Embryonic facial prominence (tissue), 1 donor: ENCODE measurements around the gene SPRYD7.
"Not testable (repeated sequence)": the region's sequence is repeated elsewhere in the genome, so short reads cannot be mapped to it uniquely, and the experiment has no call there.

Experiments
- DNase-seq: peaks from one replicate; pipeline ENCODE4 v3.0.0-alpha.2; 2016; ENCODE audit errors: extremely low spot score

SPRYD7 gene, protein sequence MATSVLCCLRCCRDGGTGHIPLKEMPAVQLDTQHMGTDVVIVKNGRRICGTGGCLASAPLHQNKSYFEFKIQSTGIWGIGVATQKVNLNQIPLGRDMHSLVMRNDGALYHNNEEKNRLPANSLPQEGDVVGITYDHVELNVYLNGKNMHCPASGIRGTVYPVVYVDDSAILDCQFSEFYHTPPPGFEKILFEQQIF

GRCh38 chr13:49936075-49936967, at the start of gene SPRYD7:
Gene SPRYD7, minus strand, starts transcription at chr13:49936340. Its CDS starts 105 bp downstream, at chr13:49936235.
- DNase-seq, result peak; percentile 88

DNA sequence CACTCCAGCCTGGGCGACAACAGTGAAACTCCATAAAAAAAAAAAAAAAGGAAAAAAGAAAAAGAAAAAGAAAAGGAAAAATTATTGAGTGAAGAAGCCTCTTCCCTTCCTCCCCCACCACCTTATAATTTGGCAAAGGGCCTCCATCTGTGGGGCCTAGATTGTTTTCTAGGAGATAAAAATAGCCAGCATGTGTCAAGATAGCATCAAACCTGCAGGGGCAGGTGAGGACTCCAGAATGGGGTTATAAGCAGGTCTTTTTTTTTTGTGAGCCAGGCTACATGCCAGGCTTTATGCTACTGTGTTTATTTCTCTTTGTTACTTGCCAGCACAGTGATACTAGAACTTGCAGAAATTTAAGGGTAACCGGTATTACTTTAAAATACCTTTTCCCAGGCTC, 49.0 kb upstream of the SPRYD7 start:
- no peak for DNase-seq

GRCh38 chr13:49980266-49980665, 44.1 kb upstream of the SPRYD7 start:
- DNase-seq, result no peak

- DNase-seq, result no peak
Observed at GRCh38 chr13:49977992-49978391, 41.9 kb upstream of the SPRYD7 start.

DNA sequence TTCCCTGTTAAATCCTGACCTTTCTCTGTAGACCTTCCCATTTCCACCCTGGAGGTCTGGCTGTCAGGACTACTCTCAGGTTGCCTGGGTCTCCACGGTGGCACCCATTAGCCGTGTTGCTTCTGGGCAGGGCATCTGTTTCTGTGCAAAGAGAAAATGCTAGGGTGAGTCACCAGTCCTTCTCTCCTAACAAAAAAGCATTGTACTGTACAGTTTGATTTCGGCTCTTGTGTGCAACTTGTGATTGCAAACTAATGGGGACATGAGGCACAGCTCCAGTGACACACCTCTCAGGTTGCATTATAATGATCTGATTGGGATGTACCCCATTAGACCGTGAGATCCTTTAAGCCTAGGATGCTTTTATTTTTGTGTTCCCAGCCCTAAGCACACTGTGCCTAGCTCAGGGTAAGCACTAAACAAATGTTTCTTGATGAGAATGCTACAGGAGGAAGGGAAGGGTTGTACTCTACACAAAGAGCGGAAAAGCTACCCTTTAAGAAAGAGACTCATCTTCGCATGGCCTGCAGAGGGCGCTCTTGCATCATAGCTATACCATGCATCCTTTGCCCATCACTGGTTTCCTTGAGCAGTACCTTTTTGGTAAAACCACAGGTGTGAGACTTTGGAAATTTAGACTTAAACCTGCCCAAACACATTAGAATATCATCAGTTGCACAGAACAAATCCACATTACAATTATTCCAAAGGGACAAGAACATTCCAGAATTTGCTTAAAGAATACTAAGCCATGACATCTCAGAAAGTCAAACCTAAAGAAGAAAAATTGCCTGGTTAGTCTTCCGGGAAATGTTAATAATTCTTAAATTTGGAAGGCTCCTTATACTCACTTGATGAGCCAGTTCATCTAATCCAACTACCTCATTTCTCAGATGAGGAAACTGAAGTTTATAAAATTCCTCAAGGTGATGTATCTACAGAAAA, 40.4 kb upstream of the SPRYD7 start:
- DNase-seq, result peak; percentile 54

GRCh38 chr13:49975826-49976225, 39.7 kb upstream of the SPRYD7 start:
- no peak for DNase-seq

DNA sequence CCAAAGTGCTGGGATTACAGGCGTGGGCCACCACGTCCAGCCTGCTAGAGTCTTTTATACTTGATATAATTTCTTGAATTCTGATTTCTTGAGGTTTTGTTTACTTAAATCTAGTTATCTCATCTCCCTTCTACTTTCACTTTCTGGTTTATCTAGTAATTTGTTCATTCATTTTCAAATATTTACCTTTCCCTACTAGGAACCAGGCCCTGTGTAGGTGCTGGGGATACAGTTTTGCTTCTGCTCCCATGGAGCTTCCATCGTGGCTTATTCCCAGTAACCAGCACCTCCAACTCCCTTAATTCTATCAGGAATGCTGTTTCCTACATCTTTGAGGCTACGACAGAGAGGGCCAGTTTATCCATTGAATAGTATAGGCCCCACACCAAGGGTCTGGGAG, 36.6 kb upstream of the SPRYD7 start:
- no peak for DNase-seq

- DNase-seq, result no peak
Observed at GRCh38 chr13:49967456-49967855, 31.3 kb upstream of the SPRYD7 start.

GRCh38 chr13:49958321-49958720, 22.2 kb upstream of the SPRYD7 start:
- no peak for DNase-seq

GRCh38 chr13:49956131-49956530, 20.0 kb upstream of the SPRYD7 start:
- DNase-seq, result no peak

DNA sequence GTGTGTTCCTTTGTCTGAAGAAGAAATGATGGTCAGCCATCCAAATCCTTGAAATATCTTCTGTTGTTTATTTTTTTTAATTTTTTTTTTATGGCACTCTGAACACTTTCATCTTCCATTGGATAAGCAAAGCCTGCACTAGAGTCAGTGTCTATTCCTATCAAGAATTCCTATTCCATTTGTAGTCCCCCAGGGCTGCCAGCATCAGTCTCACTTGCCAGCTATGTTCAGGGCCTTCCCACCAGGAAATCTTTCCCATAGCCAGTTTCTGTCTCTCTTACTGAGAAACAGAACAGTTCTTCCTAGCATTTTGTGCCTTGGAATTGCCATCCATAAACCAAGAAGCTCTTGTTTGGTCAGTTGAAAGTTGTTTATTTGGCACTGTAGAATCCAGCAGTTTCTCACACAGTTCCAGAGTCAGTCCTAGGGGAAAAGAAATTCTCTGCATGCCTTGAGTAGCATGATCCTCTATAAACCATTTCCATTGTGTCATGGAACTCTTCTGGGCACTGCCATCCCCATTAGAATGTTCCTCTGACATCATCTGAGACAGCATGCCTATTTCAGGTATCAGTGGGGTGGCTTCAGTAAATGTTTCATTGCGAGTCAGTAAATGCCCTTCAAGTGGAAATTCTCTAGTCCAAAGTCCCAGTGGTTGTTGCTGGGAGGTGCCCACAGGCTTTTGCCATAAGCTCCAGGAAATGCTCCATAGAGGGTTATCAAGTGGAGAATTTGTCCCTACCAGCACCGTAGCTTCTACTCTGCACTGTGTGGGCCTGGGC, 18.7 kb upstream of the SPRYD7 start:
- no peak for DNase-seq

DNA sequence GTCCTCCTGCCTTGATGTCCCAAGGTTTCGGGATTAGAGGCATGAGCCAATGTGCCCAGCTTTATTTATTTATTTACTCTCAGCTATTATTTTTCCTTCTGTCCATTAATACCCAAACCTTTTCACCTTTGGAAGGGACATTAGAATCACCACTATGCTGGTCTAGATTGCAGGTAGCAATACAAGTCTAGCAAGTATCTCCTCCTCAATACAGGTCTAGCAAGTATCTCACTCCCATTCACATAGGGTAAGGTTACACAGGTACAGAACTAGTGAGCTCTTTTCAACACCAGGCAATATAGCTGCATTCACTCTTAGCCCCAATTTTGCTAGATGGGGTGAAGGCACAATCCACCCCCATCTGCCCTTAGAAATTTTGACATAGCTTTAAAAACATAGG, 17.4 kb upstream of the SPRYD7 start:
- DNase-seq, result no peak

- no peak for DNase-seq
Observed at GRCh38 chr13:49951754-49952535, 15.8 kb upstream of the SPRYD7 start.

GRCh38 chr13:49948777-49949270, 12.7 kb upstream of the SPRYD7 start:
- not testable (repeated sequence) for DNase-seq

DNA sequence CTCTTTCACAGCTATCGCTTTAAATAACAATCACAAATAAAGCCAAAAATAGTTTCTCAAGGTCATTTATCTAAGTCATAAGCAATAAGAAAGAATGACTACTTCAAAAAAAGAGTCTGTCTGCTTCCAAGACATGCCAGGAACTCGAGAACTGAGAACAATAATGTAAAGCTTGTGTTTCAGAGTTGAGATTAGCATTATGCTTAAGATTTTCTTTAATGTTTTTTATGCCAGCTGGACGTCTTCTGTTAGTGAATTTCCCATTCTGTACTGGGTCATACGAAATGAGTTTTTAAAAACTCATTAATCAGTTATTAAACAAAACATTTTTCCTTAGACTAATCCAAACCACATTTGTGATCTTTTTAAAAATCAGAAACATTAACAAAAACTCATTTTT, 3.2 kb upstream of the SPRYD7 start:
- DNase-seq, result no peak

DNA sequence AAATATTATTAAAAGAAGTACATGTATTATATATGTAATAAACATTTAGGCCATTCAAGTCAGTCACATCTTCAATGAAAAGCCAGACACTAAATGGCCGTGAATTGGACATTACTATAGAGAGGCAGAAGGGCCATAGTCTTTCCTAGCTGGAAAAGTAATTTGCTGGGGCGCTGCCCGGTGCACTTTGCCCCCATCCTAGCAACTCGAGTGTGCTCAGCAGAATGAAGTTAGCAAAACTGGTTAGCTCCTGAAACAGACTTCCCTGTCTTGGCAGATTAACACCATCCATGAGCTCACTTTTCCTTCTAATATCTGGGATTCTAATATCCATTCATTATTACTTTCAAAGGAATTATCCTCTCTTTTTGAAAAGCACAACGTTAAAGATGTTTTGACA, 2.8 kb upstream of the SPRYD7 start:
- DNase-seq, result no peak

DNA sequence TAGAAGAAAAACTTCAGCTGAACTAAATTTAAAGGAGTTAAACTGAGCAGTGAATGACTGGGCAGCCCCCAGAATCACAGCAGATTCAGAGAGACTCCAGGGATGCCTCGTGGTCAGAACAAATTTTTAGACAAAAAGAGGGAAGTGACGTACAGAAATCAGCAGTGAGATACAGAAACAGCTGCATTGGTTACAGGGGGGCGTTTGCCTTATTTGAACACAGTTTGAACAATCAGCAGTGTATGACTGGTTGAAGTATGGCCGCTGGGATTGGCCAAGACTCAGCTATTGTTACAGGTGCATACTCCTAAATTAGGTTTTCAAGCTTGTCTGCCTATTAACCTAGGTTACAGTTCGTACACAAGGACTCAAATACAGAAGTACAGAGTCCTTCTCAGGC, 2.2 kb upstream of the SPRYD7 start:
- DNase-seq, result no peak

DNA sequence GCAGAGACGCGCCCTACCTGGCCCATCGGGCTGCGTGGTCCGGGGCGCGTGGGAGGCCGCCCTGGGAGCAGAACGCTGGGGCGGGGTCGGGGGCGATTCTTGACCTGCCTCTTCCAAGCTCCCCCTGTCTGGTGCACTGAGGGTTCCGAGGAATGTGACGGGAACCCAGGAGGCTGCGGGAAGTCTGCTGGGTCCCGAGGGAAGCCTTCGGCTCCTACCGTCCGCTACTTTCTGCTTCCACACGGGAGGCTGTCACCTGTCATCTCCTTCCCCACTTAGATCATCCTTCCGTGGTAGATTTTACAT, 781 bp upstream of the SPRYD7 start:
- no peak for DNase-seq

DNA sequence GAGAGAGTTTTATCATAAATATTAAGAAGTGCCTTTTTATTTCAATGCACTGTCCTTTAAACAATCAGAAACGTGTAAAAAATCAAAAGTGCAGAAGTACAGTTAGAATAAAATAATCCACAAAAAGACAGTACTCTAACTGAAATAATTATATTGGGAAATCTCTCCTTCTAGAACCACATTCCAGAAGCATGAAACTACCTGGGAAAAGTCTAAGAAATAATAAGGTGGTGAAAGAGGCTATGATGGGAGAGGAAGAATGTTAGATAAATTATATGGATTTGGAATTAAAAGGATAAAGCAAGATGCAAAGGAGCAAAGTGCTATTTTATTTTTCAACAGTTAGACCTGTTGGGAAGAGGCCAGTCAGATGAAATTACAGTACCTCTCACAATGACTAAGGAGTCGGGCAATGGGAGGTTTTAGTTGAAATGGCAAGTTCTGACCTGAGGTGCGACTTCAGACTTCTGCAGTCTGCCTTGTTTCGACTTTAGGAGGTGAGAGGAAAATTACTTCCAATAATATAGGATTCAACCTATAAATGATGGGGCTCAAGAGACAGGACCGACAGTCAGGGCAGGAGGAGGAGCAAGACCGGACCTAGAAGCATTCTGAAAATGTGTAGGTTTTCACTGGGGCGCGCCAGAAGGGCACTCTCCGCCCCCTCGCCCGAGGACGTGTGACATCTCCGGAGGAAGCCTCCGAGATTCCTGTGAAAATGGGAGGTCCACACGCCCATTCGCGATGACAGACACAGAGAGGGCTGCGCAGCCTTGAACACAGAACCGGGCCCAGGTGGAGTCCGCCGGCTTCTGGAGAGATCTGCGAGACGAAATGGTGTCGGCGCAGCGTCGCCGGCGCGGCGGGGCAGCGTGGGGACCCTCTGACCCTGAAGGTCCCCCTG, 717 bp downstream of the SPRYD7 start:
- no peak for DNase-seq

DNA sequence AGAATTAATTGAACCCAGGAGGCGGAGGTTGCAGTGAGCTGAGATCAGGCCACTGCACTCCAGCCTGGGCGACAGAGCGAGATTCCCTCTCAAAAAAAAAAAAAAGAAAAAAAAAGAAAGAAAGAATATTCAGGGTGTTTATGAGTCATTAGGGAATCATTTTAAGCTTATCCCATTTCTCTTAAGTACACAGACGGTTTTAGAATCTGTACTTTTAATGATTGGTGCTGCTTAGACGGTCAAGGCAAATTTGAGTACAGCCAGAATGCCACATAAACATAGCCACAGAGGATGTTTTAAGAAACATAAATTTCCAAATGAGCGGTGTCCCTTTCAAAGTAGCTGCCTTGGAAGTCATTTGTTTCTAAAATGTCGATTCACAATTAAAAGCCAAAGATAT, 2.6 kb downstream of the SPRYD7 start:
- no peak for DNase-seq
